Endodermal cell (in vitro differentiated cells): ENCODE results near the gene CXCR4. TPM values are rescaled to one million over a fixed set of nuclear protein-coding genes. Genes with fewer than 3 reads are reported as not detected.

ENCODE experiments used
- DNase-seq: peaks from one replicate; pipeline ENCODE4 v3.0.0-alpha.2; 2017
- H3K27ac ChIP-seq: 2 replicates; pipeline ENCODE4 v1.5.1; 2013; ENCODE audit warnings: mild to moderate bottlenecking, low read depth, low read length, moderate library complexity
- H3K27me3 ChIP-seq: 2 replicates; pipeline ENCODE4 v1.6.1; 2013; ENCODE audit warnings: mild to moderate bottlenecking, low read length, moderate library complexity; ENCODE audit not compliant: insufficient read depth, control insufficient read depth, poor library complexity, severe bottlenecking
- H3K36me3 ChIP-seq: 2 replicates; pipeline ENCODE4 v1.7.0; 2013; ENCODE audit warnings: mild to moderate bottlenecking, low read length, moderate library complexity; ENCODE audit not compliant: control insufficient read depth, insufficient read depth
- H3K4me1 ChIP-seq: one replicate; pipeline ENCODE4 v1.7.0; 2013; ENCODE audit warnings: low read length; ENCODE audit not compliant: control insufficient read depth, insufficient read depth
- H3K4me3 ChIP-seq: 2 replicates; pipeline ENCODE4 v1.5.1; 2013; ENCODE audit warnings: mild to moderate bottlenecking, low read length, moderate library complexity
- H3K9ac ChIP-seq: 2 replicates; pipeline ENCODE4 v1.6.1; 2013; ENCODE audit warnings: mild to moderate bottlenecking, low read length, moderate library complexity; ENCODE audit not compliant: poor library complexity, severe bottlenecking; ENCODE audit errors: extremely low read depth
- H3K9me3 ChIP-seq: 2 replicates; pipeline ENCODE4 v1.6.1; 2013; ENCODE audit warnings: mild to moderate bottlenecking, low read length, moderate library complexity; ENCODE audit not compliant: control insufficient read depth
- H3K27ac Mint-ChIP-seq: 2 replicates; pipeline ENCODE4 v1.8.0; 2020; ENCODE audit warnings: mixed read lengths
- H3K27me3 Mint-ChIP-seq: 2 replicates; pipeline ENCODE4 v1.8.0; 2021; ENCODE audit warnings: mild to moderate bottlenecking, mixed read lengths; ENCODE audit not compliant: insufficient read depth
- H3K36me3 Mint-ChIP-seq: 2 replicates; pipeline ENCODE4 v1.8.0; 2020; ENCODE audit warnings: low read depth, mixed read lengths
- H3K4me1 Mint-ChIP-seq: 2 replicates; pipeline ENCODE4 v1.8.0; 2020; ENCODE audit warnings: mixed read lengths
- H3K4me3 Mint-ChIP-seq: 2 replicates; pipeline ENCODE4 v1.8.0; 2020; ENCODE audit warnings: mild to moderate bottlenecking, moderate library complexity, mixed read lengths
- H3K9me3 Mint-ChIP-seq: 2 replicates; pipeline ENCODE4 v1.8.0; 2020; ENCODE audit warnings: mild to moderate bottlenecking, mixed read lengths
- CTCF ChIP-seq: fragments of 200-600 bp; sonication (generic); conservative IDR thresholded peaks from 2 replicates; pipeline ENCODE4 v1.5.0; 2021; ENCODE audit warnings: antibody characterized with exemption, mild to moderate bottlenecking
- WGBS, 2 experiments: methylation state at CpG; one replicate each; pipeline versions ENCODE4 v1.1.5 to v1.1.7; 2013; ENCODE audit warnings: missing lambda C conversion rate in 2 of 2, mixed read lengths in 1 of 2; ENCODE audit not compliant: insufficient coverage in 1 of 2, insufficient read length in 1 of 2; 5-methylcytosine and 5-hydroxymethylcytosine counted together
- total RNA-seq, 2 donors: library from RNA; stranded (reverse); fragmentation: NEBNext Ultra II Directional in 1 of 2; extraction: Animal tissue kit (Norgen Biotek cat#: 25700) in 1 of 2; gene quantifications; 2 replicates in 1 of 2; 3 replicates in 1 of 2; pipeline ENCODE4 v1.2.1, GENCODE V29; 2021

CXCR4 gene
- total RNA-seq, 2 donors from 2014 or later = 287 to 454 TPM

GRCh38 chr2:136137982-136138381 is 20.0 kb upstream of the CXCR4 start:
- Histone ChIP-seq H3K9ac (no peak overlapping the region), H3K9me3 (no peaks in the 10 kb centered on the region), H3K4me1 (peaks cover 18% of the 10 kb centered on the region), H3K27ac (no peak overlapping the region), H3K27me3 (no peaks in the 10 kb centered on the region), H3K36me3 (no peaks in the 10 kb centered on the region), H3K4me3 (no peak overlapping the region)
- Mint-ChIP-seq H3K9me3 (no peaks in the 10 kb centered on the region), H3K27me3 (no peaks in the 10 kb centered on the region), H3K27ac (peak overlapping the region; percentile 9), H3K36me3 (no peaks in the 10 kb centered on the region), H3K4me3 (no peak overlapping the region), H3K4me1 (peaks cover 67% of the 10 kb centered on the region)
- WGBS, 2 experiments = 91 to 100% methylated on average over 4 of the region's 4 CpGs
- TF ChIP-seq CTCF = no peak
- no peak for DNase-seq

GRCh38 chr2:136136931-136137330 is 19.0 kb upstream of the CXCR4 start:
- Histone ChIP-seq H3K27ac (no peak overlapping the region), H3K9me3 (no peaks in the 10 kb centered on the region), H3K9ac (no peak overlapping the region), H3K36me3 (no peaks in the 10 kb centered on the region), H3K27me3 (no peaks in the 10 kb centered on the region), H3K4me1 (peaks cover 18% of the 10 kb centered on the region), H3K4me3 (no peak overlapping the region)
- H3K4me3 Mint-ChIP-seq = no peak overlapping the region
- 67% methylated on average over 1 of the region's 1 CpG; no CpG with 5 or more reads in 1 of the 2 experiments for WGBS, 2 experiments
- DNase-seq = peak; percentile 68
- H3K27me3 Mint-ChIP-seq = no peaks in the 10 kb centered on the region
- H3K27ac Mint-ChIP-seq = peak overlapping the region; percentile 57
- peak; percentile 34 for TF ChIP-seq CTCF
- peaks cover 65% of the 10 kb centered on the region for H3K4me1 Mint-ChIP-seq
- no peaks in the 10 kb centered on the region for H3K36me3 Mint-ChIP-seq
- no peaks in the 10 kb centered on the region for H3K9me3 Mint-ChIP-seq

GRCh38 chr2:136135921-136136906 is 18.3 kb upstream of the CXCR4 start:
- Histone ChIP-seq H3K9me3 (no peaks in the 10 kb centered on the region), H3K9ac (no peak overlapping the region), H3K27ac (no peak overlapping the region), H3K4me1 (peaks cover 15% of the 10 kb centered on the region), H3K4me3 (no peak overlapping the region), H3K36me3 (no peaks in the 10 kb centered on the region), H3K27me3 (no peaks in the 10 kb centered on the region)
- DNase-seq = no peak
- no peaks in the 10 kb centered on the region for H3K36me3 Mint-ChIP-seq
- peaks cover 63% of the 10 kb centered on the region for H3K4me1 Mint-ChIP-seq
- TF ChIP-seq CTCF = no peak
- H3K27me3 Mint-ChIP-seq = no peaks in the 10 kb centered on the region
- no peak overlapping the region for H3K4me3 Mint-ChIP-seq
- H3K9me3 Mint-ChIP-seq = no peaks in the 10 kb centered on the region
- 91% methylated on average over 6 to 8 of the region's 8 CpGs for WGBS, 2 experiments
- no peak overlapping the region for H3K27ac Mint-ChIP-seq
